Neuronal stem cell (in vitro differentiated cells): ENCODE results near the gene GSKIP.
A peak's percentile ranks its signal among the peaks of the same experiment; 100 is the strongest.

Experiments used
- DNase-seq: peaks from one replicate; pipeline ENCODE4 v3.0.0-alpha.2; 2013; ENCODE audit warnings: low spot score
- H2AFZ ChIP-seq: one replicate; pipeline ENCODE4 v1.6.1; 2013; ENCODE audit warnings: mild to moderate bottlenecking, low read length, inconsistent platforms
- H2AK5ac ChIP-seq: 2 replicates; pipeline ENCODE4 v1.6.1; 2013; ENCODE audit warnings: low read depth, mild to moderate bottlenecking, inconsistent platforms, low read length, moderate library complexity, mixed read lengths
- H2BK120ac ChIP-seq: 2 replicates; pipeline ENCODE4 v1.6.1; 2013; ENCODE audit warnings: low read depth, mild to moderate bottlenecking, inconsistent platforms, low read length, moderate library complexity, mixed read lengths
- H2BK12ac ChIP-seq: one replicate; pipeline ENCODE4 v1.6.1; 2013; ENCODE audit warnings: low read length, inconsistent platforms
- H2BK15ac ChIP-seq: 2 replicates; pipeline ENCODE4 v1.6.1; 2013; ENCODE audit warnings: mild to moderate bottlenecking, low read length, inconsistent platforms, mixed read lengths
- H2BK5ac ChIP-seq: one replicate; pipeline ENCODE4 v1.6.1; 2013; ENCODE audit warnings: inconsistent platforms, mild to moderate bottlenecking, low read length, moderate library complexity
- H3K14ac ChIP-seq: one replicate; pipeline ENCODE4 v1.6.1; 2013; ENCODE audit warnings: low read length, inconsistent platforms
- H3K18ac ChIP-seq: 2 replicates; pipeline ENCODE4 v1.6.1; 2013; ENCODE audit warnings: low read length, inconsistent platforms
- H3K23ac ChIP-seq: 2 replicates; pipeline ENCODE4 v1.6.1; 2013; ENCODE audit warnings: low read depth, mild to moderate bottlenecking, mixed read lengths, low read length, inconsistent platforms; ENCODE audit not compliant: poor library complexity
- H3K27ac ChIP-seq: replicated peaks from 3 replicates; pipeline ENCODE4 v1.5.1; 2013; ENCODE audit warnings: low read length, inconsistent platforms
- H3K27me3 ChIP-seq, 3 experiments: 2 replicates each; pipeline ENCODE4 v1.6.1; 2013; ENCODE audit warnings: low read length in 3 of 3, mild to moderate bottlenecking in 2 of 3, inconsistent platforms in 1 of 3, low read depth in 1 of 3, mixed read lengths in 1 of 3, moderate library complexity in 1 of 3; ENCODE audit not compliant: control insufficient read depth in 3 of 3, insufficient read depth in 3 of 3
- H3K36me3 ChIP-seq, 2 donors: replicated peaks in 1 of 2; 2 replicates each; pipeline ENCODE4 v1.6.1; 2013; ENCODE audit warnings: low read length in 2 of 2; ENCODE audit not compliant: control insufficient read depth in 2 of 2, insufficient read depth in 2 of 2
- H3K4ac ChIP-seq: 2 replicates; pipeline ENCODE4 v1.6.1; 2013; ENCODE audit warnings: inconsistent platforms, mild to moderate bottlenecking, low read length, moderate library complexity
- H3K4me1 ChIP-seq, 2 donors: 1 replicate in 1 of 2; 2 replicates in 1 of 2; pipeline ENCODE4 v1.6.1; 2013; ENCODE audit warnings: low read length in 2 of 2, low read depth in 1 of 2; ENCODE audit not compliant: control insufficient read depth in 2 of 2, insufficient read depth in 1 of 2
- H3K4me2 ChIP-seq: one replicate; pipeline ENCODE4 v1.6.1; 2013; ENCODE audit warnings: mild to moderate bottlenecking, low read length, inconsistent platforms; ENCODE audit not compliant: insufficient read depth, poor library complexity, severe bottlenecking
- H3K4me3 ChIP-seq, 2 donors: 2 replicates each; pipeline ENCODE4 v1.5.1; 2013; ENCODE audit warnings: low read length in 2 of 2, mild to moderate bottlenecking in 2 of 2, inconsistent platforms in 1 of 2, moderate library complexity in 1 of 2
- H3K79me1 ChIP-seq: one replicate; pipeline ENCODE4 v1.6.1; 2013; ENCODE audit warnings: low read depth, mild to moderate bottlenecking, inconsistent platforms, low read length, moderate library complexity
- H3K9ac ChIP-seq: one replicate; pipeline ENCODE4 v1.6.1; 2013; ENCODE audit warnings: mild to moderate bottlenecking, low read depth, low read length, inconsistent platforms; ENCODE audit not compliant: poor library complexity
- H3K9me3 ChIP-seq, 2 donors: replicated peaks in 1 of 2; 2 replicates each; pipeline versions ENCODE3 to v1.6.1; 2013; ENCODE audit warnings: low read length in 2 of 2, mild to moderate bottlenecking in 2 of 2, inconsistent platforms in 1 of 2, low read depth in 1 of 2, mixed read lengths in 1 of 2, moderate library complexity in 1 of 2; ENCODE audit not compliant: control insufficient read depth in 2 of 2, insufficient read depth in 1 of 2
- H4K8ac ChIP-seq: one replicate; pipeline ENCODE4 v1.6.1; 2013; ENCODE audit warnings: low read depth, mild to moderate bottlenecking, inconsistent platforms, low read length, moderate library complexity
- H4K91ac ChIP-seq: one replicate; pipeline ENCODE4 v1.6.1; 2013; ENCODE audit warnings: low read length, low read depth, mild to moderate bottlenecking, inconsistent platforms; ENCODE audit not compliant: poor library complexity
- WGBS, 2 donors: extraction: QIAGEN DNeasy Blood & Tissue Kit; methylation state at CpG; one replicate each; pipeline ENCODE4 v1.1.7; 2013; ENCODE audit warnings: missing lambda C conversion rate in 2 of 2, mixed read lengths in 1 of 2; ENCODE audit not compliant: insufficient read length in 2 of 2, insufficient replicate concordance in 1 of 2; ENCODE audit errors: extremely low coverage in 2 of 2; 5-methylcytosine and 5-hydroxymethylcytosine counted together

The GSKIP gene

DNA sequence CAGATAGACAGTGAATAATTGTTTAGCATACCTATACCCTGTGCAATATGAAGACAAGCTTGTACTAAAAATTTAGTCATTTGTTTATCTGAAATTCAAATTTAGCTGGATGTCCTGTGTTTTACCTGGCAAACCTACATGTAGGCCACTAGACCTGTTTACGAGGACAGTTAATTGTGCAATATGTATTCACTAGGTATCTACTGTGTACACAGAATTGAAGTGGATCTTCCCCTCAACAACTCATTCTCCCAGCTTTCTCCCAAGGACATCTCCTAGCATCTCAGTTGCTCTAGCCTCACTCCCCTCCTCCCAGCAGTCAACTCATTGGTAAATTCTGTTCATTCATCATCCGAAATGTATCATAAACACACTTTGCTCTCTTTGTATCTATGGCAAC is 53.9 kb downstream of the GSKIP start:
- no CpG with 5 or more reads among the region's 2 CpGs for WGBS, 2 donors
- Histone ChIP-seq H3K9ac (no peak overlapping the region), H2AFZ (no peak overlapping the region), H3K9me3 (no peaks in the 10 kb centered on the region), H4K91ac (no peak overlapping the region), H2BK15ac (no peak overlapping the region), H3K4me2 (no peak overlapping the region), H3K4me1 (peaks cover 2 to 7% of the 10 kb centered on the region in 2 donors), H3K14ac (no peak overlapping the region), H2BK12ac (no peak overlapping the region), H3K4ac (no peak overlapping the region), H2AK5ac (no peak overlapping the region), H3K27ac (no peak overlapping the region), H3K36me3 (peaks cover 0 to 3% of the 10 kb centered on the region in 2 donors), H3K23ac (no peak overlapping the region), H2BK5ac (no peak overlapping the region), H2BK120ac (no peak overlapping the region), H4K8ac (no peak overlapping the region), H3K4me3 (no peak overlapping the region), H3K18ac (no peak overlapping the region), H3K79me1 (no peaks in the 10 kb centered on the region), H3K27me3 (peaks cover 0 to 7% (median 0%) of the 10 kb centered on the region in 3 experiments)
- DNase-seq, result no peak

DNA sequence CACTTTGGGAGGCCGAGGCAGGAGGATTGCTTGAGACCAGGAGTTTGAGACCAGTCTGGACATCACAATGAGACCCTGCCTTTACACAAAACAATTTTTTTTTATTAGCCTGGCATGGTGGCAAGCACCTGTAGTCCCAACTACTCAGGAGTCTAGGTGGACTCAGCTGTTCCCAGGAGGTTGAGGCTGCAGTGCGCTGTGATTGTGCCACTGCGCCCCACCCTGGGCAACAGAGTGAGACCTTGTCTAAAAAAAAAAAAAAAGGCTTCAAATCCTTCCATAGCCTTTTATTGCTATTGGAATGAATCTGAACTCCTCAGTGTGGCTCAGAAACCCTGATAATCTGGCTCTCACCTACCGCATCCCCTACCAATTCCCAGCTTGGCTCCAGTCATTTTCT is 54.7 kb downstream of the GSKIP start:
- no peak overlapping the region for H3K9ac ChIP-seq

DNA sequence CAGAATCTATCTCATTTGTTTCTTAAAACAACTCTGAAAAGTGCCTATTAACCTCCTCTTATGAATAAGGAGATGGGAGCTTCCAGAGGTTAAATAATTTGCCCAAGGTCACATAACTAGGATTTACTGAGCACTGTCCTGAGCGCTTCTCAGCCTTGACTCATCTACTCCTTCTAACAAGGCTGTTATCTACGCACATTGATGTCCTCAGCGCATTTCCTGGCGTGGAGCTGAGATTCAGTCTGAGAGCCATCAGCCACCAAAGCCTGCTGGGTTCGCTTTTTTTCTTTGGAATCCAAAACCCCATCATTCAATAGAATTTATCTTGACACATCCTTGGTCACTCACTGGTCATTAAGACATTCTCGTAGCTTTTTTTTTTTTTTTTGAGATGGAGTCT is 57.9 kb downstream of the GSKIP start:
- Histone ChIP-seq H3K14ac (no peak overlapping the region), H3K18ac (no peak overlapping the region), H3K4me1 (peaks cover 5 to 15% of the 10 kb centered on the region in 2 donors), H3K9ac (no peak overlapping the region), H3K36me3 (peaks cover 0 to 3% of the 10 kb centered on the region in 2 donors), H4K8ac (no peak overlapping the region), H3K27me3 (no peaks in the 10 kb centered on the region), H3K4me2 (no peak overlapping the region), H3K27ac (no peak overlapping the region), H2BK5ac (no peak overlapping the region), H2BK120ac (no peak overlapping the region), H3K79me1 (no peaks in the 10 kb centered on the region), H3K23ac (no peak overlapping the region), H2AFZ (no peak overlapping the region), H2AK5ac (no peak overlapping the region), H2BK15ac (no peak overlapping the region), H3K9me3 (no peaks in the 10 kb centered on the region), H3K4ac (no peak overlapping the region), H2BK12ac (no peak overlapping the region), H4K91ac (no peak overlapping the region), H3K4me3 (no peak overlapping the region)
- WGBS, 2 donors, result no CpG with 5 or more reads among the region's 6 CpGs
- DNase-seq, result no peak

More for the DNA sequence above, 54.7 kb downstream of the GSKIP start:
- Histone ChIP-seq H3K14ac (no peak overlapping the region), H2AK5ac (no peak overlapping the region), H2BK120ac (no peak overlapping the region), H3K18ac (no peak overlapping the region), H3K4ac (no peak overlapping the region), H3K9me3 (no peaks in the 10 kb centered on the region), H2BK12ac (no peak overlapping the region), H4K8ac (no peak overlapping the region), H3K36me3 (peaks cover 0 to 3% of the 10 kb centered on the region in 2 donors), H2BK5ac (no peak overlapping the region), H3K27ac (no peak overlapping the region), H2BK15ac (no peak overlapping the region), H4K91ac (no peak overlapping the region), H3K27me3 (peaks cover 0 to 7% (median 0%) of the 10 kb centered on the region in 3 experiments), H3K4me1 (peaks cover 3 to 14% of the 10 kb centered on the region in 2 donors), H3K4me2 (no peak overlapping the region), H3K23ac (no peak overlapping the region), H3K4me3 (no peak overlapping the region), H3K79me1 (no peaks in the 10 kb centered on the region), H2AFZ (no peak overlapping the region)
- DNase-seq, result no peak
- no CpG with 5 or more reads among the region's 4 CpGs for WGBS, 2 donors

DNA sequence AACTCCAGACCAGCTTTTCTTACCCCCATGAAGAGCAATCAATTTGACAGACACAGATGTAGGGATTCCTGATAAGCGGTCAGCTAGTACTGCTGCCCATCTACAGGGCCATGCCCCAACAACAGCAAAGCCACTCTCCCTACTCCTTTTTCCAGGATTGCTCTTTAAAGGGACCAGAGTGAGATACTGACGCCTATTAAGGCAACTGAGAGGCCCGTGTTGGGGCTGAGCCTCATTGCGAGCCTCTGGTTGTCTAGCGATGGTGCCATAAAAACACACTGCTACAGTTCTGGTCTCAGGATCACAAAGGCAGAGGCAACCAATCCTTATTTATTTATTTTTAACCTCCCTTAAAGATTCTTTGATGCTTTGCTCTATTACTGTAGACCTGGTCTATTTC is 59.7 kb downstream of the GSKIP start:
- peaks cover 0 to 1% of the 10 kb centered on the region in 2 donors for H3K36me3 ChIP-seq
- no peak overlapping the region for H2BK12ac ChIP-seq
- no peak overlapping the region for H3K4me3 ChIP-seq
- no peak overlapping the region for H3K9ac ChIP-seq
- H3K27me3 ChIP-seq, result no peaks in the 10 kb centered on the region
- WGBS, 2 donors, result no CpG with 5 or more reads among the region's 5 CpGs
- no peak overlapping the region for H3K27ac ChIP-seq
- H2AFZ ChIP-seq, result peak overlapping the region; percentile 75
- no peak overlapping the region for H3K4me2 ChIP-seq
- H2BK5ac ChIP-seq, result no peak overlapping the region
- H2BK120ac ChIP-seq, result no peak overlapping the region
- H3K79me1 ChIP-seq, result no peaks in the 10 kb centered on the region
- no peaks in the 10 kb centered on the region for H3K9me3 ChIP-seq
- H4K8ac ChIP-seq, result no peak overlapping the region
- H4K91ac ChIP-seq, result no peak overlapping the region
- no peak overlapping the region for H2AK5ac ChIP-seq
- peaks cover 5 to 8% of the 10 kb centered on the region in 2 donors for H3K4me1 ChIP-seq
- no peak for DNase-seq
- H3K4ac ChIP-seq, result no peak overlapping the region
- no peak overlapping the region for H2BK15ac ChIP-seq
- peak overlapping the region; percentile 28 for H3K18ac ChIP-seq
- H3K14ac ChIP-seq, result no peak overlapping the region
- H3K23ac ChIP-seq, result no peak overlapping the region
